ENCODE results near the gene SCAP.

GRCh38 chr3:47409284-47409683 lies 66.5 kb downstream of the SCAP start:
- TF ChIP-seq CTCF (IDR thresholded peaks at IDR 0.05): no peak
- TF ChIP-seq POLR2A (IDR thresholded peaks at IDR 0.05): no peak
